Fibroblast of lung (primary cell): ENCODE results near the gene XRN2.

ENCODE experiments used
- CTCF ChIP-seq, 2 donors: IDR thresholded peaks in 1 of 2; conservative IDR thresholded peaks in 1 of 2; 1 replicate in 1 of 2; 2 replicates in 1 of 2; pipeline ENCODE4 v1.5.1; 2011 to 2012; ENCODE audit warnings: low read length in 2 of 2, control low read depth in 1 of 2, inconsistent platforms in 1 of 2, low read depth in 1 of 2, mild to moderate bottlenecking in 1 of 2
- EZH2 ChIP-seq: IDR thresholded peaks from 2 replicates; pipeline ENCODE4 v1.5.1; 2012; ENCODE audit warnings: low read length, control low read depth, mild to moderate bottlenecking; ENCODE audit errors: missing control alignments

DNA sequence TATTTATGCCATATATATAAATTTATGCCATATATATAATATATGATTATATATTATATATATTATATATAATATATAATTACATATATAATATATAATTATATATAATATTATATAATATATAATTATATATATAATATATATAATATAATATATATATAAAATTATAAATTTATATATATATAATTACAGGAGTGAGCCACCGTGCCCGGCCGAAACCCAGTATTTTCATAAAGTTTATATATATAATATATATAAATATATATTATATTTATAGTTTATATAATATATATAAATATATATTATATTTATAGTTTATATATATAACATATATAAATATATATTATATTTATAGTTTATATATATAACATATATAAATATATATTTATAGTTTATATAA lies 62.6 kb downstream of the XRN2 start:
- TF ChIP-seq EZH2 = no peak
- no peak for TF ChIP-seq CTCF (conservative IDR thresholded peaks at IDR 0.05 in 1 of 2, IDR thresholded peaks at IDR 0.05 in 1 of 2; ENCODE audit: low read depth in 1 of 2, low read length in 2 of 2)
